Thyroid gland (tissue), 4 donors: ENCODE measurements around the gene KLHL18. TPM values are rescaled to one million over a fixed set of nuclear protein-coding genes. Genes with fewer than 3 reads are reported as not detected.
"Not testable (repeated sequence)": the region's sequence is repeated elsewhere in the genome, so short reads cannot be mapped to it uniquely, and the experiment has no call there.

ENCODE experiments used
- DNase-seq, 2 donors: peaks; one replicate each; pipeline ENCODE4 v3.0.0-alpha.2; 2019
- H3K27ac ChIP-seq, 3 donors: fragments of 200-600 bp; sonication (generic); 1 replicate in 2 of 3; 2 replicates in 1 of 3; pipeline ENCODE4 v1.5.1; 2016 to 2019; ENCODE audit warnings: mild to moderate bottlenecking in 1 of 3, moderate library complexity in 1 of 3
- H3K27me3 ChIP-seq: fragments of 200-600 bp; sonication (generic); one replicate; pipeline ENCODE4 v1.5.1; 2019
- H3K36me3 ChIP-seq, 2 donors: fragments of 200-600 bp; sonication (generic); one replicate each; pipeline ENCODE4 v1.5.1; 2016 to 2019
- H3K4me1 ChIP-seq, 2 donors: fragments of 200-600 bp; sonication (generic); one replicate each; pipeline ENCODE4 v1.5.1; 2017 to 2019
- H3K4me3 ChIP-seq, 3 donors: fragments of 200-600 bp; sonication (generic); replicated peaks in 1 of 3; 1 replicate in 2 of 3; 2 replicates in 1 of 3; pipeline ENCODE4 v1.5.1; 2016; ENCODE audit warnings: mild to moderate bottlenecking in 1 of 3
- H3K9me3 ChIP-seq: fragments of 200-600 bp; sonication (generic); one replicate; pipeline ENCODE4 v1.5.1; 2017
- CTCF ChIP-seq, 6 experiments: fragments of 200-600 bp in 3 of 6; fragments of 450-650 bp in 3 of 6; sonication (generic) in 3 of 6; IDR thresholded peaks; one replicate each; pipeline ENCODE4 v1.5.1; 2016 to 2019; ENCODE audit warnings: antibody characterized with exemption in 6 of 6, mild to moderate bottlenecking in 2 of 6, inconsistent platforms in 1 of 6, moderate library complexity in 1 of 6
- POLR2A ChIP-seq, 2 donors: fragments of 450-650 bp; IDR thresholded peaks; one replicate each; pipeline ENCODE4 v1.6.1; 2017; ENCODE audit warnings: antibody characterized with exemption in 2 of 2, mild to moderate bottlenecking in 2 of 2, moderate library complexity in 1 of 2
- WGBS, 2 donors: methylation state at CpG; one replicate each; pipeline ENCODE4 v1.1.5; 2017; 5-methylcytosine and 5-hydroxymethylcytosine counted together
- intact Hi-C: fragments of 100-400 bp; cut with DNase I; formaldehyde crosslinking; loops from one replicate; pipeline ENCODE4 v1.15.1; 2023
- total RNA-seq, 4 donors: library from RNA; depleted of rRNA; stranded (reverse); fragments of >200 nt; gene quantifications; one replicate each; pipeline ENCODE4 v1.2.3, GENCODE V29; 2016

The KLHL18 gene
- total RNA-seq, 4 donors from 2014 or later: 25.2 to 38.7 (median 30.6) TPM

- no peaks in the 10 kb centered on the region for H3K27me3 ChIP-seq
- no peak overlapping the region for H3K4me3 ChIP-seq
- H3K9me3 ChIP-seq: no peaks in the 10 kb centered on the region
- no peaks in the 10 kb centered on the region for H3K36me3 ChIP-seq
- 90 to 92% methylated on average over 1 of the region's 1 CpG for WGBS, 2 donors
- no peak for DNase-seq
- intact Hi-C loops: no loop called here
- H3K27ac ChIP-seq: peak overlapping the region in 1 of 3 donors; percentile 44
- H3K4me1 ChIP-seq: peaks cover 24 to 60% of the 10 kb centered on the region in 2 donors
- TF ChIP-seq CTCF (IDR thresholded peaks at IDR 0.05) (no peak), POLR2A (IDR thresholded peaks at IDR 0.05) (no peak)
Measured at GRCh38 chr3:47313341-47314055, 30.8 kb downstream of the KLHL18 start.

GRCh38 chr3:47314056-47314764 is 31.5 kb downstream of the KLHL18 start:
- no peaks in the 10 kb centered on the region for H3K9me3 ChIP-seq
- peaks cover 30 to 60% of the 10 kb centered on the region in 2 donors for H3K4me1 ChIP-seq
- H3K27ac ChIP-seq: peak overlapping the region in 2 of 3 donors; percentile 21 to 44
- no peak for TF ChIP-seq POLR2A (IDR thresholded peaks at IDR 0.05)
- no peak for TF ChIP-seq CTCF (IDR thresholded peaks at IDR 0.05)
- H3K27me3 ChIP-seq: no peaks in the 10 kb centered on the region
- intact Hi-C loops: no loop called here
- WGBS, 2 donors: 80 to 81% methylated on average over 8 of the region's 8 CpGs
- peak in 1 of 2 donors; percentile 7 for DNase-seq
- H3K36me3 ChIP-seq: no peaks in the 10 kb centered on the region
- no peak overlapping the region for H3K4me3 ChIP-seq

- TF ChIP-seq POLR2A (IDR thresholded peaks at IDR 0.05): no peak
- TF ChIP-seq CTCF (IDR thresholded peaks at IDR 0.05): no peak
- intact Hi-C loops: no loop called here
- peak overlapping the region in 2 of 3 donors; percentile 21 to 44 for H3K27ac ChIP-seq
Measured at GRCh38 chr3:47315069-47315647, 32.4 kb downstream of the KLHL18 start.

GRCh38 chr3:47316151-47316550 is 33.4 kb downstream of the KLHL18 start:
- H3K36me3 ChIP-seq, H3K9me3 ChIP-seq, H3K27me3 ChIP-seq, H3K4me3 ChIP-seq, DNase-seq, H3K27ac ChIP-seq, intact Hi-C loops: not testable (repeated sequence)
- peaks cover 21 to 48% of the 10 kb centered on the region in 2 donors for H3K4me1 ChIP-seq
- 96 to 100% methylated on average over 1 of the region's 1 CpG for WGBS, 2 donors

More at GRCh38 chr3:47315069-47315647, 32.4 kb downstream of the KLHL18 start:
- H3K9me3 ChIP-seq: no peaks in the 10 kb centered on the region
- no peaks in the 10 kb centered on the region for H3K27me3 ChIP-seq
- peaks cover 28 to 56% of the 10 kb centered on the region in 2 donors for H3K4me1 ChIP-seq
- H3K4me3 ChIP-seq: no peak overlapping the region
- H3K36me3 ChIP-seq: no peaks in the 10 kb centered on the region
- WGBS, 2 donors: 71 to 78% methylated on average over 5 of the region's 5 CpGs
- DNase-seq: no peak

- H3K27ac ChIP-seq: peak overlapping the region in 1 of 3 donors; percentile 56
- TF ChIP-seq POLR2A (IDR thresholded peaks at IDR 0.05) (no peak), CTCF (IDR thresholded peaks at IDR 0.05) (no peak)
- 82 to 83% methylated on average over 1 of the region's 1 CpG for WGBS, 2 donors
Measured at GRCh38 chr3:47318916-47319315, 36.2 kb downstream of the KLHL18 start.

More at GRCh38 chr3:47318916-47319315, 36.2 kb downstream of the KLHL18 start:
- no peaks in the 10 kb centered on the region for H3K9me3 ChIP-seq
- peaks cover 17 to 34% of the 10 kb centered on the region in 2 donors for H3K4me1 ChIP-seq
- no peak overlapping the region for H3K4me3 ChIP-seq
- peaks cover 10 to 12% of the 10 kb centered on the region in 2 donors for H3K36me3 ChIP-seq
- no peaks in the 10 kb centered on the region for H3K27me3 ChIP-seq
- no peak for DNase-seq
- intact Hi-C loops: no loop called here
